Pancreas (tissue), 10 donors: Measurements from ENCODE around the gene KRTDAP. TPM values are rescaled to one million over a fixed set of nuclear protein-coding genes. Genes with fewer than 3 reads are reported as not detected.
A peak's percentile ranks its signal among the peaks of the same experiment; 100 is the strongest.
"Not testable (repeated sequence)": the region's sequence is repeated elsewhere in the genome, so short reads cannot be mapped to it uniquely, and the experiment has no call there.

Source experiments
- ATAC-seq, 4 donors: fragments of 200-7000 bp; cut with Tn5 transposase; one replicate each; pipeline versions ENCODE4 v1.8.0 to v1.9.1; 2020; ENCODE audit warnings: mild to moderate bottlenecking in 4 of 4, moderate library complexity in 4 of 4
- DNase-seq, 6 donors: peaks; one replicate each; pipeline ENCODE4 v3.0.0-alpha.2; 2020
- FAIRE-seq: peaks from 2 replicates; lab custom pipeline; 2012; peaks lifted over from hg19 to GRCh38; lab: Jason Lieb, UNC
- H3K27ac ChIP-seq, 4 donors: fragments of 200-600 bp; sonication (generic); 1 replicate in 3 of 4; 2 replicates in 1 of 4; pipeline versions ENCODE4 v1.5.0 to v1.8.0; 2020
- H3K27me3 ChIP-seq, 4 donors: fragments of 200-600 bp; one replicate each; pipeline ENCODE4 v1.8.0; 2021
- H3K36me3 ChIP-seq, 3 donors: fragments of 200-600 bp; sonication (generic) in 1 of 3; one replicate each; pipeline versions ENCODE4 v1.5.0 to v1.8.0; 2020 to 2021
- H3K4me1 ChIP-seq, 3 donors: fragments of 200-600 bp; one replicate each; pipeline ENCODE4 v1.8.0; 2021
- H3K4me3 ChIP-seq, 4 donors: fragments of 200-600 bp; sonication (generic) in 2 of 4; one replicate each; pipeline versions ENCODE4 v1.5.0 to v1.8.0; 2020 to 2021
- H3K9me3 ChIP-seq, 4 donors: fragments of 200-600 bp; one replicate each; pipeline ENCODE4 v1.8.0; 2021
- CTCF ChIP-seq, 4 donors: fragments of 200-600 bp; sonication (generic) in 3 of 4; IDR thresholded peaks; one replicate each; pipeline versions ENCODE4 v1.5.0 to v1.8.0; 2021; ENCODE audit warnings: antibody characterized with exemption in 4 of 4
- WGBS, 2 donors: extraction: QIAGEN DNeasy Blood & Tissue Kit; methylation state at CpG; one replicate each; pipeline ENCODE4 v1.1.7; 2013; 5-methylcytosine and 5-hydroxymethylcytosine counted together
- intact Hi-C, 3 donors: fragments of 100-400 bp; cut with DNase I; formaldehyde crosslinking; loops; one replicate each; pipeline versions ENCODE4 v1.11.1 to v1.14.2; 2022
- polyA plus RNA-seq, 2 donors: library from polyadenylated mRNA; stranded (reverse); fragments of 200-250 nt; gene quantifications; one replicate each; pipeline ENCODE4 v1.2.3, GENCODE V29; 2013
- total RNA-seq, 6 donors: library from RNA; stranded (reverse); fragmentation: NEBNext Ultra II Directional in 4 of 6; extraction: Animal tissue kit (Norgen Biotek cat#: 25700) in 4 of 6; gene quantifications; one replicate each; pipeline versions ENCODE4 v1.2.1 to v1.2.4, GENCODE V29; 2021 to 2023
- donor health status: healthy with polysubstance abuse.
- donor health status: DM: no; HTN: no; CAD: no; lungs with moderate emphysema.
- donor health status: DM: no; HTN: no; CAD: no.
- donor health status: control.
- donor health status: control.
- donor health status: Bipolar disorder and iron deficiency.
- donor health status: DM: yes; HTN: yes; CAD: no.
- donor health status: DM: no; HTN: no; CAD: no.
- donor health status: DM: no; HTN: no; CAD: no.
- donor health status: DM: yes; HTN: yes; CAD: no.

The KRTDAP gene
- total and polyA plus RNA-seq, 8 donors: 0.35 to 2.0 (median 1.3) TPM; not detected in 4

- Histone ChIP-seq H3K36me3 (no peaks in the 10 kb centered on the region), H3K4me3 (no peak overlapping the region), H3K4me1 (no peaks in the 10 kb centered on the region), H3K27ac (no peak overlapping the region), H3K27me3 (no peaks in the 10 kb centered on the region), H3K9me3 (no peaks in the 10 kb centered on the region)
- FAIRE-seq: no peak
- WGBS, 2 donors: 83 to 85% methylated on average over 7 of the region's 7 CpGs
- no peak for TF ChIP-seq CTCF (IDR thresholded peaks at IDR 0.05)
- no peak for DNase-seq
- intact Hi-C loops: loop anchor here in 1 of 3 donors (10.0 kb wide), 1 partner anchor 125 kb away; the partner anchor contains the start of gene FFAR1
- ATAC-seq: no peak
Observed at GRCh38 chr19:35470128-35470527, 20.1 kb downstream of the KRTDAP start.

GRCh38 chr19:35468637-35469036 is 21.6 kb downstream of the KRTDAP start:
- FAIRE-seq (no peak), DNase-seq (peak; percentile 56 to 80 (median 70)), ATAC-seq (peak; percentile 85 to 100 (median 98))
- Histone ChIP-seq H3K4me3 (no peak overlapping the region), H3K4me1 (no peaks in the 10 kb centered on the region), H3K27me3 (no peaks in the 10 kb centered on the region), H3K9me3 (no peaks in the 10 kb centered on the region), H3K36me3 (no peaks in the 10 kb centered on the region), H3K27ac (no peak overlapping the region)
- intact Hi-C loops: loop anchor here in 1 of 3 donors (5.0 kb wide), 1 partner anchor 116 kb away; no protein-coding TSS in a partner anchor
- WGBS, 2 donors: 8 to 9% methylated on average over 2 of the region's 2 CpGs
- TF ChIP-seq CTCF (IDR thresholded peaks at IDR 0.05): peak; percentile 42 to 76 (median 70)

- TF ChIP-seq CTCF (IDR thresholded peaks at IDR 0.05): no peak
- Histone ChIP-seq H3K27me3 (no peaks in the 10 kb centered on the region), H3K4me1 (peaks cover 0 to 3% (median 0%) of the 10 kb centered on the region in 3 donors), H3K27ac (no peak overlapping the region), H3K9me3 (no peaks in the 10 kb centered on the region), H3K4me3 (no peak overlapping the region), H3K36me3 (no peaks in the 10 kb centered on the region)
- no peak for DNase-seq
- intact Hi-C loops: loop anchor here in 1 of 3 donors (5.0 kb wide), 1 partner anchor 114 kb away; no protein-coding TSS in a partner anchor
- no peak for ATAC-seq
- WGBS, 2 donors: 92 to 98% methylated on average over 1 of the region's 1 CpG
- no peak for FAIRE-seq
Observed at GRCh38 chr19:35466259-35466658, 24.0 kb downstream of the KRTDAP start.

GRCh38 chr19:35462956-35463355 is 27.3 kb downstream of the KRTDAP start:
- H3K27ac ChIP-seq, H3K4me3 ChIP-seq, FAIRE-seq, H3K9me3 ChIP-seq, H3K36me3 ChIP-seq, H3K27me3 ChIP-seq, intact Hi-C loops, DNase-seq, ATAC-seq: not testable (repeated sequence)
- peaks cover 0 to 22% (median 16%) of the 10 kb centered on the region in 3 donors for H3K4me1 ChIP-seq
- WGBS, 2 donors: 73 to 77% methylated on average over 7 of the region's 7 CpGs

GRCh38 chr19:35462476-35462953 is 27.7 kb downstream of the KRTDAP start:
- intact Hi-C loops: no loop called here
- ATAC-seq: peak in 3 of 4 donors; percentile 1 to 31 (median 2)
- 70 to 75% methylated on average over 6 of the region's 6 CpGs for WGBS, 2 donors
- DNase-seq: no peak
- no peaks in the 10 kb centered on the region for H3K9me3 ChIP-seq
- H3K4me1 ChIP-seq: peaks cover 0 to 27% (median 16%) of the 10 kb centered on the region in 3 donors
- H3K27me3 ChIP-seq: no peaks in the 10 kb centered on the region
- TF ChIP-seq CTCF (IDR thresholded peaks at IDR 0.05): no peak
- no peak overlapping the region for H3K4me3 ChIP-seq
- FAIRE-seq: no peak
- no peak overlapping the region for H3K27ac ChIP-seq
- no peaks in the 10 kb centered on the region for H3K36me3 ChIP-seq

GRCh38 chr19:35461788-35462187 is 28.5 kb downstream of the KRTDAP start:
- peaks cover 0 to 27% (median 16%) of the 10 kb centered on the region in 3 donors for H3K4me1 ChIP-seq
- H3K4me3 ChIP-seq, H3K27me3 ChIP-seq, intact Hi-C loops, H3K36me3 ChIP-seq, ATAC-seq, H3K9me3 ChIP-seq, DNase-seq, H3K27ac ChIP-seq, FAIRE-seq: not testable (repeated sequence)
